HepG2 (cell line): ENCODE measurements around the gene AK3. TPM values are rescaled to one million over a fixed set of nuclear protein-coding genes. Genes with fewer than 3 reads are reported as not detected.

Experiments used
- HDAC6 ChIP-seq: fragments of 200-600 bp; sonication (generic); IDR thresholded peaks from 2 replicates; pipeline ENCODE4 v1.7.0; 2017; ENCODE audit warnings: mild to moderate bottlenecking, antibody characterized with exemption, low read length, low read depth
- KLF6 ChIP-seq: IDR thresholded peaks from 2 replicates; pipeline ENCODE4 v1.8.0; 2016; ENCODE audit warnings: missing biosample characterization, missing genetic modification reagents
- PHF5A ChIP-seq: IDR thresholded peaks from one replicate; pipeline ENCODE4 v1.6.1; 2018; ENCODE audit warnings: low read depth, missing genetic modification reagents; ENCODE audit not compliant: unreplicated experiment
- ZBTB34 ChIP-seq: sonication (generic); formaldehyde crosslinking; IDR thresholded peaks from 2 replicates; pipeline ENCODE4 v1.8.0; 2022; ENCODE audit warnings: mild to moderate bottlenecking, missing genetic modification reagents
- ZIK1 ChIP-seq: sonication (generic); formaldehyde crosslinking; IDR thresholded peaks from 2 replicates; pipeline ENCODE4 v1.5.0; 2020; ENCODE audit warnings: mild to moderate bottlenecking, low read depth, missing genetic modification reagents, borderline replicate concordance
- polyA plus RNA-seq, 8 experiments: library from polyadenylated mRNA; depleted of rRNA in 3 of 8; stranded (reverse) in 7 of 8; unstranded in 1 of 8; fragments of >200 nt; fragmentation: Illumina TruSeq in 4 of 8; extraction: Trizol in 4 of 8; gene quantifications; 2 replicates each; pipeline versions ENCODE4 v1.2.1 to v1.2.3, GENCODE V29; 2011 to 2016; ENCODE audit warnings: low read depth in 4 of 8, missing spikeins in 1 of 8, mixed read lengths in 1 of 8; ENCODE audit not compliant: insufficient read depth in 1 of 8
- total RNA-seq, 5 experiments: library from RNA; depleted of rRNA; stranded (reverse); fragments of >200 nt; fragmentation: Illumina TruSeq; extraction: Trizol; gene quantifications; 2 replicates each; pipeline ENCODE4 v1.2.3, GENCODE V29; 2016; ENCODE audit warnings: low read depth in 1 of 5
- TF ChIP-seq, protein P1 (sequence below): sonication (generic); formaldehyde crosslinking; IDR thresholded peaks from 2 replicates; pipeline ENCODE4 v1.4.0; 2020; ENCODE audit warnings: missing genetic modification reagents

The AK3 gene
- total and polyA plus RNA-seq, 2 of the 13 experiments (the other 11 are each of a cell fraction or from before 2014, with no cell fraction given): 76.8 to 109 TPM

DNA sequence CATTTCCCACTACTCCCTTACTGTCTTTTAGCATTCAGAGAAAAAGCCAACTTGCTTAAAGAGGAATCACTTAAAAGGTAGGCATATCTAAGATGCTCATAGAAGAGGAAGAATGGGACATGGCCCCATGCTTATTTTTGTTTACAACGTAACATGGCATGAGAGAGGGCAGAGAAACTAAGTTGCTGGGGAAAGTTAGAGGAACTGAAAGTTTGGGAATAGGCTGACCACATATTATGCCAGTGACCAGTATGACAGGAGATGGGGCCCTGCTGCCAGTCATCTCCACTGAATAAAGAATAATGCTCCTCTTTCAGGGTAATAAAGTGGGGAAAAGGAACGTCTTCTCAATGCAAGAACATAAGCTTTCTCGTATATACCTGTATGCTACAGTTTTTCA is 77.0 kb downstream of the AK3 start (continued):
- TF ChIP-seq ZBTB34 (CRISPR knock-in tag): no peak
- TF ChIP-seq, protein P1, sequence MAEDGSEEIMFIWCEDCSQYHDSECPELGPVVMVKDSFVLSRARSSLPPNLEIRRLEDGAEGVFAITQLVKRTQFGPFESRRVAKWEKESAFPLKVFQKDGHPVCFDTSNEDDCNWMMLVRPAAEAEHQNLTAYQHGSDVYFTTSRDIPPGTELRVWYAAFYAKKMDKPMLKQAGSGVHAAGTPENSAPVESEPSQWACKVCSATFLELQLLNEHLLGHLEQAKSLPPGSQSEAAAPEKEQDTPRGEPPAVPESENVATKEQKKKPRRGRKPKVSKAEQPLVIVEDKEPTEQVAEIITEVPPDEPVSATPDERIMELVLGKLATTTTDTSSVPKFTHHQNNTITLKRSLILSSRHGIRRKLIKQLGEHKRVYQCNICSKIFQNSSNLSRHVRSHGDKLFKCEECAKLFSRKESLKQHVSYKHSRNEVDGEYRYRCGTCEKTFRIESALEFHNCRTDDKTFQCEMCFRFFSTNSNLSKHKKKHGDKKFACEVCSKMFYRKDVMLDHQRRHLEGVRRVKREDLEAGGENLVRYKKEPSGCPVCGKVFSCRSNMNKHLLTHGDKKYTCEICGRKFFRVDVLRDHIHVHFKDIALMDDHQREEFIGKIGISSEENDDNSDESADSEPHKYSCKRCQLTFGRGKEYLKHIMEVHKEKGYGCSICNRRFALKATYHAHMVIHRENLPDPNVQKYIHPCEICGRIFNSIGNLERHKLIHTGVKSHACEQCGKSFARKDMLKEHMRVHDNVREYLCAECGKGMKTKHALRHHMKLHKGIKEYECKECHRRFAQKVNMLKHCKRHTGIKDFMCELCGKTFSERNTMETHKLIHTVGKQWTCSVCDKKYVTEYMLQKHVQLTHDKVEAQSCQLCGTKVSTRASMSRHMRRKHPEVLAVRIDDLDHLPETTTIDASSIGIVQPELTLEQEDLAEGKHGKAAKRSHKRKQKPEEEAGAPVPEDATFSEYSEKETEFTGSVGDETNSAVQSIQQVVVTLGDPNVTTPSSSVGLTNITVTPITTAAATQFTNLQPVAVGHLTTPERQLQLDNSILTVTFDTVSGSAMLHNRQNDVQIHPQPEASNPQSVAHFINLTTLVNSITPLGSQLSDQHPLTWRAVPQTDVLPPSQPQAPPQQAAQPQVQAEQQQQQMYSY (CRISPR knock-in tag): no peak
- no peak for TF ChIP-seq PHF5A (CRISPR knock-in tag)
- TF ChIP-seq KLF6 (CRISPR knock-in tag): no peak
- no peak for TF ChIP-seq HDAC6
- TF ChIP-seq ZIK1 (CRISPR knock-in tag): no peak
